GM12878 (cell line): ENCODE results near the gene TAF4. TPM values are rescaled to one million over a fixed set of nuclear protein-coding genes. Genes with fewer than 3 reads are reported as not detected.

Experiments
- ATAC-seq: fragments of 200-7000 bp; cut with Tn5 transposase; 3 replicates; pipeline ENCODE4 v1.9.1; 2020; ENCODE audit warnings: mild to moderate bottlenecking, moderate library complexity
- BruUV-seq: library from RNA; stranded (reverse); fragments of 400-500 nt; replicated peaks from 2 replicates; lab custom pipeline; 2021; lab: Mats Ljungman, UMichigan
- CTCF ChIA-PET: fragments of 300-600 bp; sonication (Branson Sonifier 250); formaldehyde crosslinking; extraction: SDS; loops from one replicate; lab custom pipeline; 2021; ENCODE audit warnings: inconsistent platforms; lab: Yijun Ruan, JAX
- POLR2A ChIA-PET: fragments of 350-600 bp; formaldehyde crosslinking; extraction: SDS; loops from one replicate; lab custom pipeline; 2021; ENCODE audit warnings: inconsistent platforms; lab: Charles Lee
- RAD21 ChIA-PET: fragments of 300-600 bp; sonication (Branson Sonifier 250); formaldehyde crosslinking; loops from one replicate; lab custom pipeline; 2023; ENCODE audit warnings: antibody characterized with exemption; ENCODE audit not compliant: unreplicated experiment; lab: Charles Lee
- SMC1A ChIA-PET: fragments of 300-600 bp; sonication (Branson Sonifier 250); formaldehyde crosslinking; loops from one replicate; lab custom pipeline; 2023; ENCODE audit not compliant: unreplicated experiment, uncharacterized antibody; lab: Charles Lee
- DNase-seq: peaks from one replicate; pipeline ENCODE4 v3.0.0-alpha.2; 2011; ENCODE audit warnings: low read depth, low spot score
- FAIRE-seq: peaks from 3 replicates; lab custom pipeline; 2011; peaks lifted over from hg19 to GRCh38; lab: Jason Lieb, UNC
- H2AFZ ChIP-seq: 2 replicates; pipeline ENCODE4 v1.6.0; 2011; ENCODE audit warnings: low read depth, low read length, control low read depth; ENCODE audit not compliant: control insufficient read depth
- H3K27ac ChIP-seq: 2 replicates; pipeline ENCODE4 v1.5.1; 2011; ENCODE audit warnings: control low read depth; ENCODE audit not compliant: control insufficient read depth, insufficient read depth
- H3K27me3 ChIP-seq, 2 experiments: replicated peaks in 1 of 2; 2 replicates each; pipeline versions ENCODE4 v1.6.0 to v1.6.1; 2011; ENCODE audit warnings: low read length in 1 of 2; ENCODE audit not compliant: control insufficient read depth in 2 of 2, insufficient read depth in 2 of 2
- H3K36me3 ChIP-seq, 2 experiments: 2 replicates each; pipeline ENCODE4 v1.5.1; 2011; ENCODE audit warnings: low read length in 1 of 2; ENCODE audit not compliant: control insufficient read depth in 2 of 2, insufficient read depth in 2 of 2
- H3K4me1 ChIP-seq: 2 replicates; pipeline ENCODE4 v1.6.1; 2011; ENCODE audit warnings: mild to moderate bottlenecking, low read length, moderate library complexity, mixed read lengths; ENCODE audit not compliant: control insufficient read depth, insufficient read depth
- H3K4me2 ChIP-seq: 2 replicates; pipeline ENCODE4 v1.6.0; 2011; ENCODE audit warnings: control low read depth; ENCODE audit not compliant: control insufficient read depth, insufficient read depth
- H3K4me3 ChIP-seq: fragments of 200-600 bp; sonication (generic); 2 replicates; pipeline ENCODE4 v1.5.1; 2016
- H3K79me2 ChIP-seq: 2 replicates; pipeline ENCODE4 v1.6.0; 2011; ENCODE audit warnings: low read length; ENCODE audit not compliant: control insufficient read depth, insufficient read depth
- H3K9ac ChIP-seq: 2 replicates; pipeline ENCODE4 v1.8.0; 2011; ENCODE audit warnings: low read length, control low read depth, mixed read lengths; ENCODE audit not compliant: control insufficient read depth, insufficient read depth
- H3K9me3 ChIP-seq: replicated peaks from 3 replicates; pipeline ENCODE4 v1.5.1; 2011; ENCODE audit warnings: mild to moderate bottlenecking, low read length; ENCODE audit not compliant: control insufficient read depth, insufficient read depth
- H4K20me1 ChIP-seq: 2 replicates; pipeline ENCODE4 v1.6.0; 2011; ENCODE audit not compliant: control insufficient read depth, insufficient read depth
- ATF2 ChIP-seq: IDR thresholded peaks from 2 replicates; pipeline ENCODE4 v1.6.1; 2012; ENCODE audit warnings: low read length, inconsistent platforms
- CREB1 ChIP-seq: IDR thresholded peaks from 2 replicates; pipeline ENCODE4 v1.6.1; 2012; ENCODE audit warnings: low read depth, mild to moderate bottlenecking, inconsistent platforms
- EGR1 ChIP-seq, 2 experiments: IDR thresholded peaks; 1 replicate in 1 of 2; 2 replicates in 1 of 2; pipeline ENCODE4 v1.6.1; 2011 to 2012; ENCODE audit warnings: low read depth in 2 of 2, low read length in 2 of 2, borderline replicate concordance in 1 of 2, mild to moderate bottlenecking in 1 of 2, moderate library complexity in 1 of 2
- EP300 ChIP-seq, 2 experiments: fragments of 150-350 bp in 1 of 2; IDR thresholded peaks; 2 replicates each; pipeline ENCODE4 v1.6.1; 2011 to 2012; ENCODE audit warnings: low read depth in 2 of 2, low read length in 2 of 2, borderline replicate concordance in 1 of 2, improper control_type of control experiment in 1 of 2, inconsistent platforms in 1 of 2; ENCODE audit not compliant: control insufficient read depth in 1 of 2
- KLF5 ChIP-seq: fragments of 450-650 bp; IDR thresholded peaks from 2 replicates; pipeline ENCODE4 v1.6.1; 2014; ENCODE audit warnings: mild to moderate bottlenecking; ENCODE audit not compliant: partially characterized antibody
- MEF2A ChIP-seq: IDR thresholded peaks from 2 replicates; pipeline ENCODE4 v1.6.1; 2011; ENCODE audit warnings: low read depth, mild to moderate bottlenecking, low read length, moderate library complexity; ENCODE audit not compliant: insufficient read depth
- MLLT1 ChIP-seq: fragments of 450-650 bp; IDR thresholded peaks from 2 replicates; pipeline ENCODE4 v1.6.1; 2016; ENCODE audit warnings: mild to moderate bottlenecking
- RAD51 ChIP-seq: fragments of 450-650 bp; IDR thresholded peaks from 2 replicates; pipeline ENCODE4 v1.6.1; 2016; ENCODE audit warnings: moderate library complexity, mild to moderate bottlenecking, inconsistent platforms
- RFX5 ChIP-seq: IDR thresholded peaks from 2 replicates; pipeline ENCODE4 v1.6.1; 2011; ENCODE audit warnings: low read depth, low read length, improper control_type of control experiment
- STAT1 ChIP-seq: fragments of 450-650 bp; conservative IDR thresholded peaks from 2 replicates; pipeline ENCODE4 v1.6.1; 2014; ENCODE audit warnings: antibody characterized with exemption, mild to moderate bottlenecking
- TAF1 ChIP-seq: IDR thresholded peaks from 2 replicates; pipeline ENCODE4 v1.6.1; 2011; ENCODE audit warnings: mild to moderate bottlenecking, low read depth, low read length, borderline replicate concordance
- WGBS: methylation state at CpG from one replicate; pipeline ENCODE4 v1.1.6; 2016; ENCODE audit warnings: low lambda C conversion rate; ENCODE audit not compliant: insufficient replicate concordance, insufficient coverage; ENCODE audit errors: missing lambda C conversion rate; 5-methylcytosine and 5-hydroxymethylcytosine counted together
- in situ Hi-C: fragments of 300-500 bp; cut with MboI; formaldehyde crosslinking; loops from 9 replicates; pipeline ENCODE4 v1.14.3; 2018; ENCODE audit warnings: mixed read lengths
- intact Hi-C: fragments of 100-400 bp; cut with micrococcal nuclease; formaldehyde crosslinking; loops from one replicate; pipeline ENCODE4 v1.14.2; 2022; ENCODE audit not compliant: unreplicated experiment
- polyA plus RNA-seq, 11 experiments: library from polyadenylated mRNA; depleted of rRNA in 4 of 11; unstranded in 6 of 11; stranded (reverse) in 5 of 11; fragments of >200 nt; fragmentation: Nextera tagmentation in 4 of 11; fragmentation: Illumina TruSeq in 1 of 11; extraction: Ambion mirVana in 4 of 11; extraction: Trizol in 1 of 11; gene quantifications; 1 replicate in 1 of 11; 2 replicates in 10 of 11; pipeline versions ENCODE4 v1.2.1 to v1.2.3, GENCODE V29; 2011 to 2016; ENCODE audit warnings: inconsistent platforms in 2 of 11, missing spikeins in 2 of 11, low read depth in 1 of 11
- total RNA-seq, 4 experiments: library from RNA; depleted of rRNA in 3 of 4; stranded (reverse); fragments of >200 nt in 3 of 4; fragmentation: Illumina TruSeq in 1 of 4; extraction: Trizol in 1 of 4; gene quantifications; 2 replicates each; pipeline versions ENCODE4 v1.2.1 to v1.2.3, GENCODE V29; 2013 to 2021

TAF4 gene
- total and polyA plus RNA-seq, 10 of the 15 experiments (the other 5 are each of a cell fraction or from before 2014, with no cell fraction given) = 0.39 to 16.9 (median 3.4) TPM

- TF ChIP-seq EP300 (IDR thresholded peaks at IDR 0.05; ENCODE audit: borderline replicate concordance in 1 of 2, control insufficient read depth in 1 of 2, low read depth in 2 of 2, low read length in 2 of 2) (no peak), MEF2A (no peak), TAF1 (no peak), EGR1 (IDR thresholded peaks at IDR 0.05; ENCODE audit: borderline replicate concordance in 1 of 2, low read depth in 2 of 2, low read length in 2 of 2) (no peak), CREB1 (no peak), RFX5 (no peak), ATF2 (no peak), KLF5 (no peak), MLLT1 (no peak), RAD51 (no peak), STAT1 (no peak)
- POLR2A ChIA-PET = no interaction called here
- no peak for FAIRE-seq
- CTCF ChIA-PET = no interaction called here
- H3K27me3 ChIP-seq = no peaks in the 10 kb centered on the region
- WGBS = 92% methylated on average over 9 of the region's 9 CpGs
- SMC1A ChIA-PET = no interaction called here
- no peaks in the 10 kb centered on the region; the same call in 2 of the 3 replicates for H3K9me3 ChIP-seq
- H3K9ac ChIP-seq = no peak overlapping the region
- no TSS peak for BruUV-seq
- in situ Hi-C loops = no loop called here
- no peak overlapping the region for H3K4me2 ChIP-seq
- H3K4me1 ChIP-seq = peaks cover 22% of the 10 kb centered on the region
- H3K4me3 ChIP-seq = no peak overlapping the region
- no peak for ATAC-seq
- H4K20me1 ChIP-seq = no peaks in the 10 kb centered on the region; the same call in 1 of the 2 replicates
- H3K27ac ChIP-seq = no peak overlapping the region
- H3K36me3 ChIP-seq = peaks cover 0 to 2% of the 10 kb centered on the region in 2 experiments; a peak in 2 of 4 replicates
- no peak overlapping the region for H2AFZ ChIP-seq
- RAD21 ChIA-PET = no interaction called here
- intact Hi-C loops = no loop called here
- no peak for DNase-seq
- peaks cover 27% of the 10 kb centered on the region for H3K79me2 ChIP-seq
Observed at GRCh38 chr20:62027116-62027515, 38.6 kb downstream of the TAF4 start.
